Liver (tissue), 9 donors: ENCODE measurements around the gene DMWD. TPM values are rescaled to one million over a fixed set of nuclear protein-coding genes. Genes with fewer than 3 reads are reported as not detected.

Experiments
- DNase-seq: peaks from one replicate; pipeline ENCODE4 v3.0.0-alpha.2; 2017; ENCODE audit warnings: low spot score
- H3K27ac ChIP-seq, 2 donors: one replicate each; pipeline ENCODE4 v1.7.0; 2013; ENCODE audit warnings: inconsistent platforms in 2 of 2, low read length in 2 of 2, control low read depth in 1 of 2, low read depth in 1 of 2, mild to moderate bottlenecking in 1 of 2
- H3K27me3 ChIP-seq, 4 donors: one replicate each; pipeline versions ENCODE4 v1.6.1 to v1.7.0; 2013; ENCODE audit warnings: low read length in 3 of 4, inconsistent platforms in 1 of 4, mild to moderate bottlenecking in 1 of 4, moderate library complexity in 1 of 4; ENCODE audit not compliant: control insufficient read depth in 4 of 4, insufficient read depth in 4 of 4
- H3K36me3 ChIP-seq, 4 donors: one replicate each; pipeline versions ENCODE4 v1.6.1 to v1.7.0; 2013; ENCODE audit warnings: low read length in 3 of 4, mild to moderate bottlenecking in 3 of 4, low read depth in 1 of 4, moderate library complexity in 1 of 4; ENCODE audit not compliant: control insufficient read depth in 4 of 4, insufficient read depth in 3 of 4
- H3K4me1 ChIP-seq, 4 donors: one replicate each; pipeline versions ENCODE4 v1.6.1 to v1.7.0; 2013; ENCODE audit warnings: low read length in 3 of 4, mild to moderate bottlenecking in 3 of 4, moderate library complexity in 1 of 4; ENCODE audit not compliant: control insufficient read depth in 4 of 4, insufficient read depth in 4 of 4
- H3K4me3 ChIP-seq, 3 donors: one replicate each; pipeline versions ENCODE4 v1.6.1 to v1.7.0; 2013; ENCODE audit warnings: low read length in 3 of 3, control low read depth in 1 of 3, low read depth in 1 of 3, mild to moderate bottlenecking in 1 of 3
- H3K9ac ChIP-seq, 2 donors: one replicate each; pipeline ENCODE4 v1.7.0; 2013; ENCODE audit warnings: low read length in 2 of 2, mild to moderate bottlenecking in 2 of 2, moderate library complexity in 2 of 2, control low read depth in 1 of 2, low read depth in 1 of 2
- H3K9me3 ChIP-seq, 4 donors: one replicate each; pipeline versions ENCODE4 v1.6.1 to v1.7.0; 2013; ENCODE audit warnings: low read length in 3 of 4; ENCODE audit not compliant: control insufficient read depth in 4 of 4
- ATF3 ChIP-seq: IDR thresholded peaks from 2 replicates; pipeline ENCODE4 v1.6.1; 2016; ENCODE audit warnings: antibody characterized with exemption
- EGR1 ChIP-seq, 2 donors: IDR thresholded peaks; 2 replicates each; pipeline ENCODE4 v1.6.1; 2016 to 2018; ENCODE audit warnings: antibody characterized with exemption in 2 of 2, low read depth in 2 of 2
- FOXA2 ChIP-seq: IDR thresholded peaks from 2 replicates; pipeline ENCODE4 v1.6.1; 2016; ENCODE audit warnings: antibody characterized with exemption
- GABPA ChIP-seq, 2 donors: IDR thresholded peaks in 1 of 2; conservative IDR thresholded peaks in 1 of 2; 2 replicates each; pipeline ENCODE4 v1.6.1; 2016; ENCODE audit warnings: antibody characterized with exemption in 2 of 2, mild to moderate bottlenecking in 1 of 2, moderate library complexity in 1 of 2
- HNF4A ChIP-seq, 2 donors: conservative IDR thresholded peaks; 2 replicates each; pipeline ENCODE4 v1.6.1; 2016; ENCODE audit warnings: antibody characterized with exemption in 2 of 2, mild to moderate bottlenecking in 2 of 2
- HNF4G ChIP-seq: IDR thresholded peaks from 2 replicates; pipeline ENCODE4 v1.6.1; 2016; ENCODE audit warnings: antibody characterized with exemption
- JUND ChIP-seq, 2 donors: IDR thresholded peaks; 2 replicates each; pipeline ENCODE4 v1.6.1; 2016; ENCODE audit warnings: antibody characterized with exemption in 2 of 2
- MAX ChIP-seq: IDR thresholded peaks from 2 replicates; pipeline ENCODE4 v1.6.1; 2016; ENCODE audit warnings: antibody characterized with exemption
- NR2F2 ChIP-seq: IDR thresholded peaks from 2 replicates; pipeline ENCODE4 v1.6.1; 2016; ENCODE audit warnings: antibody characterized with exemption
- RAD21 ChIP-seq, 2 donors: IDR thresholded peaks; 2 replicates each; pipeline ENCODE4 v1.6.1; 2016; ENCODE audit warnings: antibody characterized with exemption in 2 of 2, mild to moderate bottlenecking in 2 of 2
- RXRA ChIP-seq, 2 donors: IDR thresholded peaks; 2 replicates each; pipeline ENCODE4 v1.6.1; 2017 to 2018; ENCODE audit warnings: antibody characterized with exemption in 2 of 2, mild to moderate bottlenecking in 1 of 2
- SP1 ChIP-seq: IDR thresholded peaks from 2 replicates; pipeline ENCODE4 v1.6.1; 2018; ENCODE audit warnings: antibody characterized with exemption, mild to moderate bottlenecking
- TAF1 ChIP-seq: conservative IDR thresholded peaks from 2 replicates; pipeline ENCODE4 v1.6.1; 2016; ENCODE audit warnings: antibody characterized with exemption, mild to moderate bottlenecking
- YY1 ChIP-seq: IDR thresholded peaks from 2 replicates; pipeline ENCODE4 v1.6.1; 2016; ENCODE audit warnings: antibody characterized with exemption, mild to moderate bottlenecking
- WGBS: extraction: QIAGEN DNeasy Blood & Tissue Kit; methylation state at CpG from one replicate; pipeline ENCODE4 v1.1.7; 2013; 5-methylcytosine and 5-hydroxymethylcytosine counted together
- polyA plus RNA-seq, 2 donors: library from polyadenylated mRNA; stranded (reverse) in 1 of 2; unstranded in 1 of 2; fragments of 200-250 nt in 1 of 2; fragments of >200 nt in 1 of 2; fragmentation: Nextera tagmentation in 1 of 2; extraction: Ambion mirVana in 1 of 2; gene quantifications; one replicate each; pipeline versions ENCODE4 v1.2.1 to v1.2.3, GENCODE V29; 2013 to 2015
- total RNA-seq, 2 donors: library from RNA; depleted of rRNA; stranded (reverse); fragments of >200 nt; gene quantifications; one replicate each; pipeline ENCODE4 v1.2.3, GENCODE V29; 2014
- TF ChIP-seq, protein P1 (sequence below): fragments of 150-350 bp; IDR thresholded peaks from 2 replicates; pipeline ENCODE4 v1.5.1; 2017; ENCODE audit warnings: improper control_type of control experiment, low read depth, low read length; ENCODE audit not compliant: missing input control
- TF ChIP-seq, protein P2 (sequence below): IDR thresholded peaks from 2 replicates; pipeline ENCODE4 v1.6.1; 2016; ENCODE audit warnings: antibody characterized with exemption, mild to moderate bottlenecking
- donor health status: healthy.
- donor health status: healthy.
- donor health status: healthy.
- donor health status: healthy.
- donor health status: healthy.

The DMWD gene
- total and polyA plus RNA-seq, 4 donors, result 3.7 to 14.6 (median 8.9) TPM

GRCh38 chr19:45826934-45827333 is 34.3 kb upstream of the DMWD start (continued):
- TF ChIP-seq, protein P1, sequence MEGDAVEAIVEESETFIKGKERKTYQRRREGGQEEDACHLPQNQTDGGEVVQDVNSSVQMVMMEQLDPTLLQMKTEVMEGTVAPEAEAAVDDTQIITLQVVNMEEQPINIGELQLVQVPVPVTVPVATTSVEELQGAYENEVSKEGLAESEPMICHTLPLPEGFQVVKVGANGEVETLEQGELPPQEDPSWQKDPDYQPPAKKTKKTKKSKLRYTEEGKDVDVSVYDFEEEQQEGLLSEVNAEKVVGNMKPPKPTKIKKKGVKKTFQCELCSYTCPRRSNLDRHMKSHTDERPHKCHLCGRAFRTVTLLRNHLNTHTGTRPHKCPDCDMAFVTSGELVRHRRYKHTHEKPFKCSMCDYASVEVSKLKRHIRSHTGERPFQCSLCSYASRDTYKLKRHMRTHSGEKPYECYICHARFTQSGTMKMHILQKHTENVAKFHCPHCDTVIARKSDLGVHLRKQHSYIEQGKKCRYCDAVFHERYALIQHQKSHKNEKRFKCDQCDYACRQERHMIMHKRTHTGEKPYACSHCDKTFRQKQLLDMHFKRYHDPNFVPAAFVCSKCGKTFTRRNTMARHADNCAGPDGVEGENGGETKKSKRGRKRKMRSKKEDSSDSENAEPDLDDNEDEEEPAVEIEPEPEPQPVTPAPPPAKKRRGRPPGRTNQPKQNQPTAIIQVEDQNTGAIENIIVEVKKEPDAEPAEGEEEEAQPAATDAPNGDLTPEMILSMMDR, result no peak

GRCh38 chr19:45825917-45826893 is 33.6 kb upstream of the DMWD start:
- no peaks in the 10 kb centered on the region for H3K4me1 ChIP-seq
- no peak for DNase-seq
- H3K27ac ChIP-seq, result no peak overlapping the region
- no peak overlapping the region for H3K9ac ChIP-seq
- no peaks in the 10 kb centered on the region for H3K9me3 ChIP-seq
- no peaks in the 10 kb centered on the region for H3K27me3 ChIP-seq
- WGBS, result 88% methylated on average over 22 of the region's 22 CpGs
- no peak for TF ChIP-seq GABPA (IDR thresholded peaks at IDR 0.05 in 1 of 2, conservative IDR thresholded peaks at IDR 0.05 in 1 of 2)
- TF ChIP-seq HNF4G, result no peak
- no peak for TF ChIP-seq TAF1
- no peak for TF ChIP-seq RXRA (IDR thresholded peaks at IDR 0.05)
- TF ChIP-seq NR2F2, result no peak
- TF ChIP-seq, protein P2, sequence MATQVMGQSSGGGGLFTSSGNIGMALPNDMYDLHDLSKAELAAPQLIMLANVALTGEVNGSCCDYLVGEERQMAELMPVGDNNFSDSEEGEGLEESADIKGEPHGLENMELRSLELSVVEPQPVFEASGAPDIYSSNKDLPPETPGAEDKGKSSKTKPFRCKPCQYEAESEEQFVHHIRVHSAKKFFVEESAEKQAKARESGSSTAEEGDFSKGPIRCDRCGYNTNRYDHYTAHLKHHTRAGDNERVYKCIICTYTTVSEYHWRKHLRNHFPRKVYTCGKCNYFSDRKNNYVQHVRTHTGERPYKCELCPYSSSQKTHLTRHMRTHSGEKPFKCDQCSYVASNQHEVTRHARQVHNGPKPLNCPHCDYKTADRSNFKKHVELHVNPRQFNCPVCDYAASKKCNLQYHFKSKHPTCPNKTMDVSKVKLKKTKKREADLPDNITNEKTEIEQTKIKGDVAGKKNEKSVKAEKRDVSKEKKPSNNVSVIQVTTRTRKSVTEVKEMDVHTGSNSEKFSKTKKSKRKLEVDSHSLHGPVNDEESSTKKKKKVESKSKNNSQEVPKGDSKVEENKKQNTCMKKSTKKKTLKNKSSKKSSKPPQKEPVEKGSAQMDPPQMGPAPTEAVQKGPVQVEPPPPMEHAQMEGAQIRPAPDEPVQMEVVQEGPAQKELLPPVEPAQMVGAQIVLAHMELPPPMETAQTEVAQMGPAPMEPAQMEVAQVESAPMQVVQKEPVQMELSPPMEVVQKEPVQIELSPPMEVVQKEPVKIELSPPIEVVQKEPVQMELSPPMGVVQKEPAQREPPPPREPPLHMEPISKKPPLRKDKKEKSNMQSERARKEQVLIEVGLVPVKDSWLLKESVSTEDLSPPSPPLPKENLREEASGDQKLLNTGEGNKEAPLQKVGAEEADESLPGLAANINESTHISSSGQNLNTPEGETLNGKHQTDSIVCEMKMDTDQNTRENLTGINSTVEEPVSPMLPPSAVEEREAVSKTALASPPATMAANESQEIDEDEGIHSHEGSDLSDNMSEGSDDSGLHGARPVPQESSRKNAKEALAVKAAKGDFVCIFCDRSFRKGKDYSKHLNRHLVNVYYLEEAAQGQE, result no peak
- TF ChIP-seq SP1, result no peak
- no peak for TF ChIP-seq JUND (IDR thresholded peaks at IDR 0.05)
- TF ChIP-seq EGR1 (IDR thresholded peaks at IDR 0.05; ENCODE audit: low read depth in 2 of 2), result no peak
- TF ChIP-seq, protein P1, result no peak
- TF ChIP-seq HNF4A (conservative IDR thresholded peaks at IDR 0.05), result no peak
- no peak for TF ChIP-seq FOXA2
- TF ChIP-seq ATF3, result no peak
- no peak for TF ChIP-seq RAD21 (IDR thresholded peaks at IDR 0.05)
- TF ChIP-seq MAX, result no peak
- TF ChIP-seq YY1, result no peak
- no peak overlapping the region for H3K4me3 ChIP-seq
- peaks cover 35 to 92% (median 41%) of the 10 kb centered on the region in 4 donors for H3K36me3 ChIP-seq
